ENCODE measurements around the gene HTRA1. TPM values are rescaled to one million over a fixed set of nuclear protein-coding genes. Genes with fewer than 3 reads are reported as not detected.

HTRA1 gene
- total and polyA plus RNA-seq, 10 of the 15 experiments (the other 5 are each of a cell fraction or from before 2014, with no cell fraction given), result 0.13 TPM; not detected in 9

DNA sequence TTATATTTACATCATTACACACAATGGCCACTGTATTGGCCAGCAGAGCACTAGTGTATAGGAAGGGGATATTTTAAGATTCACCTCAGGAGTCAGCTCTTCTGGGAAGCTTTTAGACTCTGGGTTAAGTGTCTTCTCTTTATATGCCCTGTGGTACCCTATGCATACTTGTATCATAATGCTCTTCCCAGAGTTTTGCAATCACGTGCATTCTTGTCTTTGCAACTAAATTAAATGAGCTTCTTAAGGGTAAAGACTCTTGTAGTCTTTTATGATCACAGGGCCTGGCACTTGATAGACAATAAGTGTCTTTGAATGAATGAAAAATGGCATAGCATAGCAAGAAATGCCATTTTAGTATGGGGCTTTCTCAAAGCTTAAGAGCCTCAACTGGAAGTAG, 42.3 kb upstream of the HTRA1 start:
- H3K4me3 ChIP-seq, result no peak overlapping the region
- FAIRE-seq (no peak), DNase-seq (ENCODE audit: low read depth, low spot score) (no peak), ATAC-seq (no peak)
- in situ Hi-C loops (cut with MboI) (no loop called here), intact Hi-C loops (cut with micrococcal nuclease; ENCODE audit: unreplicated experiment) (no loop called here)
- no peaks in the 10 kb centered on the region for H3K36me3 ChIP-seq (ENCODE audit: control insufficient read depth in 2 of 2, insufficient read depth in 2 of 2, low read length in 1 of 2)
- no peaks in the 10 kb centered on the region for H3K27me3 ChIP-seq (replicated peaks in 1 of 2; ENCODE audit: control insufficient read depth in 2 of 2, insufficient read depth in 2 of 2, low read length in 1 of 2)
- H3K27ac ChIP-seq (ENCODE audit: control insufficient read depth, insufficient read depth), result no peak overlapping the region
- H4K20me1 ChIP-seq (ENCODE audit: control insufficient read depth, insufficient read depth), result no peaks in the 10 kb centered on the region
- SMC1A ChIA-PET (ENCODE audit: uncharacterized antibody, unreplicated experiment), result interaction anchor here (1.0 to 1.1 kb wide), 2 partner anchors 11 to 16 kb away, joined by 4 to 6 read pairs; no protein-coding TSS in a partner anchor
- WGBS (ENCODE audit: insufficient coverage, insufficient replicate concordance, low lambda C conversion rate, missing lambda C conversion rate), result 47% methylated on average over 1 of the region's 1 CpG
- no peaks in the 10 kb centered on the region for H3K9me3 ChIP-seq (replicated peaks; ENCODE audit: control insufficient read depth, insufficient read depth, low read length)
- POLR2A ChIA-PET, result no interaction called here
- TF ChIP-seq ZNF24 (IDR thresholded peaks at IDR 0.05), result no peak
- no peak for TF ChIP-seq FOXM1 (IDR thresholded peaks at IDR 0.05; ENCODE audit: low read depth, low read length)
- no peak for TF ChIP-seq JUND (IDR thresholded peaks at IDR 0.05; ENCODE audit: low read depth, low read length)
- TF ChIP-seq SIX5 (IDR thresholded peaks at IDR 0.05; ENCODE audit: low read depth, low read length, severe bottlenecking), result no peak
- TF ChIP-seq CHD1 (IDR thresholded peaks at IDR 0.05; ENCODE audit: low read depth, low read length), result no peak
- TF ChIP-seq NR2F1 (conservative IDR thresholded peaks at IDR 0.05), result no peak
- no peak for TF ChIP-seq BCL11A (IDR thresholded peaks at IDR 0.05; ENCODE audit: low read depth, low read length)
- TF ChIP-seq HDAC2 (IDR thresholded peaks at IDR 0.05), result no peak
- TF ChIP-seq POLR2A (IDR thresholded peaks at IDR 0.05; ENCODE audit: low read depth, low read length), result no peak
- no peak for TF ChIP-seq NR2C2 (IDR thresholded peaks at IDR 0.05; ENCODE audit: borderline replicate concordance, control insufficient read depth, insufficient read length, low read depth)
- H3K9ac ChIP-seq (ENCODE audit: control insufficient read depth, insufficient read depth, low read length), result no peak overlapping the region
- CTCF ChIA-PET, result interaction anchor here (0.6 to 2.6 kb wide), 4 partner anchors 11 to 120 kb away, joined by 3 to 12 read pairs (median 4); no protein-coding TSS in a partner anchor
- no peak overlapping the region for H3K4me2 ChIP-seq (ENCODE audit: control insufficient read depth, insufficient read depth)
- no peaks in the 10 kb centered on the region for H3K79me2 ChIP-seq (ENCODE audit: control insufficient read depth, insufficient read depth, low read length)
- no peaks in the 10 kb centered on the region for H3K4me1 ChIP-seq (ENCODE audit: control insufficient read depth, insufficient read depth, low read length)
- H2AFZ ChIP-seq (ENCODE audit: control insufficient read depth, low read depth, low read length), result no peak overlapping the region
- RAD21 ChIA-PET (ENCODE audit: unreplicated experiment), result interaction anchor here (1.5 kb wide), 1 partner anchor 76 kb away, joined by 4 read pairs; no protein-coding TSS in a partner anchor
- BruUV-seq (replicated peaks), result no TSS peak

All from GM12878 (cell line).